ENCODE data around the gene SYT5. TPM values are rescaled to one million over a fixed set of nuclear protein-coding genes. Genes with fewer than 3 reads are reported as not detected.

The SYT5 gene
- total RNA-seq, 1 experiment from 2014 or later: 2.3 TPM

- H3K9me2 ChIP-seq (ENCODE audit: insufficient read depth): no peaks in the 10 kb centered on the region
- intact Hi-C loops (cut with micrococcal nuclease): no loop called here
- no peak for DNase-seq (ENCODE audit: low read depth, low spot score)
- CTCF ChIA-PET: no interaction called here
- no TSS peak for BruUV-seq (replicated peaks)
- no peaks in the 10 kb centered on the region for H3K27me3 ChIP-seq (ENCODE audit: insufficient read depth, low read length)
- no peak overlapping the region for H3K27ac ChIP-seq (ENCODE audit: low read depth, low read length)
- ATAC-seq: no peak
- no peak overlapping the region for H2AFZ ChIP-seq (ENCODE audit: low read depth, low read length, poor library complexity, severe bottlenecking)
- H3K4me1 ChIP-seq (ENCODE audit: control insufficient read depth in 1 of 2, insufficient read depth in 2 of 2, low read length in 2 of 2): peaks cover 2 to 10% of the 10 kb centered on the region in 2 experiments; a peak in 2 of 4 replicates
- H3K4me2 ChIP-seq (ENCODE audit: low read length): no peak overlapping the region
- H4K20me1 ChIP-seq (ENCODE audit: insufficient read depth): no peaks in the 10 kb centered on the region
- no peaks in the 10 kb centered on the region for H3K79me2 ChIP-seq (ENCODE audit: insufficient read depth, low read length)
- peaks cover 0 to 7% of the 10 kb centered on the region in 2 experiments; a peak in 2 of 4 replicates for H3K36me3 ChIP-seq (ENCODE audit: control insufficient read depth in 1 of 2, insufficient read depth in 2 of 2, low read length in 2 of 2)
- RAD21 ChIA-PET (ENCODE audit: low non-redundant PET in 1 of 2, low total read pairs in 2 of 2, uncharacterized antibody in 2 of 2, unreplicated experiment in 2 of 2): no interaction called here
- no peaks in the 10 kb centered on the region for H3K9me3 ChIP-seq (ENCODE audit: control insufficient read depth in 1 of 2, insufficient read depth in 1 of 2, low read depth in 1 of 2, low read length in 2 of 2)
- POLR2A ChIA-PET: no interaction called here
- H3K4me3 ChIP-seq (replicated peaks in 1 of 2; ENCODE audit: low read depth in 1 of 2, low read length in 2 of 2): no peak overlapping the region
- no peak overlapping the region for H3K9ac ChIP-seq (ENCODE audit: low read length)
- TF ChIP-seq EZH2 (IDR thresholded peaks at IDR 0.05): no peak
- no peak for TF ChIP-seq JUND (IDR thresholded peaks at IDR 0.05)
- TF ChIP-seq EZH2phosphoT487 (IDR thresholded peaks at IDR 0.05; ENCODE audit: borderline replicate concordance): no peak
- no peak for TF ChIP-seq SP1 (IDR thresholded peaks at IDR 0.05; ENCODE audit: low read depth)
- TF ChIP-seq SRF (IDR thresholded peaks at IDR 0.05; ENCODE audit: low read depth): no peak
- TF ChIP-seq, protein P1, sequence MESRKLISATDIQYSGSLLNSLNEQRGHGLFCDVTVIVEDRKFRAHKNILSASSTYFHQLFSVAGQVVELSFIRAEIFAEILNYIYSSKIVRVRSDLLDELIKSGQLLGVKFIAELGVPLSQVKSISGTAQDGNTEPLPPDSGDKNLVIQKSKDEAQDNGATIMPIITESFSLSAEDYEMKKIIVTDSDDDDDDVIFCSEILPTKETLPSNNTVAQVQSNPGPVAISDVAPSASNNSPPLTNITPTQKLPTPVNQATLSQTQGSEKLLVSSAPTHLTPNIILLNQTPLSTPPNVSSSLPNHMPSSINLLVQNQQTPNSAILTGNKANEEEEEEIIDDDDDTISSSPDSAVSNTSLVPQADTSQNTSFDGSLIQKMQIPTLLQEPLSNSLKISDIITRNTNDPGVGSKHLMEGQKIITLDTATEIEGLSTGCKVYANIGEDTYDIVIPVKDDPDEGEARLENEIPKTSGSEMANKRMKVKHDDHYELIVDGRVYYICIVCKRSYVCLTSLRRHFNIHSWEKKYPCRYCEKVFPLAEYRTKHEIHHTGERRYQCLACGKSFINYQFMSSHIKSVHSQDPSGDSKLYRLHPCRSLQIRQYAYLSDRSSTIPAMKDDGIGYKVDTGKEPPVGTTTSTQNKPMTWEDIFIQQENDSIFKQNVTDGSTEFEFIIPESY (IDR thresholded peaks at IDR 0.05; ENCODE audit: extremely low read depth, insufficient replicate concordance, low read length): no peak
- TF ChIP-seq SIN3A (IDR thresholded peaks at IDR 0.05; ENCODE audit: low read depth): no peak
- no peak for TF ChIP-seq ZNF274 (IDR thresholded peaks at IDR 0.05; ENCODE audit: low read depth, low read length)
- TF ChIP-seq CTCF (IDR thresholded peaks at IDR 0.05 in 2 of 3, conservative IDR thresholded peaks at IDR 0.05 in 1 of 3; ENCODE audit: borderline replicate concordance in 1 of 3, insufficient read depth in 1 of 3, low read depth in 2 of 3, low read length in 2 of 3): no peak
- no peak for TF ChIP-seq POLR2A (IDR thresholded peaks at IDR 0.05; ENCODE audit: borderline replicate concordance, extremely low read depth, insufficient read depth, insufficient read length)
- no peak for TF ChIP-seq POLR2AphosphoS5 (IDR thresholded peaks at IDR 0.05; ENCODE audit: low read depth, low read length)
- no peak for TF ChIP-seq ZFX (IDR thresholded peaks at IDR 0.05)
- no peak for TF ChIP-seq YY1 (IDR thresholded peaks at IDR 0.05; ENCODE audit: extremely low read depth, insufficient replicate concordance, low read depth, low read length)
These were observed 42.2 kb downstream of the SYT5 start for GRCh38 chr19:55137915-55138314.
